Nephron progenitor cell (in vitro differentiated cells): Measurements from ENCODE around the gene TMEM244.
"Not testable (repeated sequence)": the region's sequence is repeated elsewhere in the genome, so short reads cannot be mapped to it uniquely, and the experiment has no call there.

Experiments
- DNase-seq: peaks from one replicate; pipeline ENCODE4 v3.0.0; 2021
- H3K27ac Mint-ChIP-seq: 2 replicates; pipeline ENCODE4 v1.8.0; 2021; ENCODE audit warnings: mild to moderate bottlenecking, moderate library complexity, mixed read lengths
- H3K27me3 Mint-ChIP-seq: 2 replicates; pipeline ENCODE4 v1.8.0; 2021; ENCODE audit warnings: mild to moderate bottlenecking, low read depth, mixed read lengths; ENCODE audit not compliant: poor library complexity
- H3K36me3 Mint-ChIP-seq: 2 replicates; pipeline ENCODE4 v1.8.0; 2021; ENCODE audit warnings: low read depth, mixed read lengths
- H3K4me1 Mint-ChIP-seq: 2 replicates; pipeline ENCODE4 v1.8.0; 2021; ENCODE audit warnings: mixed read lengths
- H3K4me3 Mint-ChIP-seq: 2 replicates; pipeline ENCODE4 v1.8.0; 2021; ENCODE audit warnings: mild to moderate bottlenecking, moderate library complexity, mixed read lengths
- H3K9me3 Mint-ChIP-seq: 2 replicates; pipeline ENCODE4 v1.8.0; 2021; ENCODE audit warnings: mild to moderate bottlenecking, moderate library complexity, mixed read lengths
- CTCF ChIP-seq: fragments of 200-600 bp; sonication (generic); IDR thresholded peaks from 2 replicates; pipeline ENCODE4 v1.5.0; 2021; ENCODE audit warnings: antibody characterized with exemption

Gene TMEM244

GRCh38 chr6:129842137-129842536, 19.0 kb downstream of the TMEM244 start:
- H3K4me1 Mint-ChIP-seq = no peaks in the 10 kb centered on the region
- H3K27me3 Mint-ChIP-seq = no peaks in the 10 kb centered on the region
- peaks cover 10% of the 10 kb centered on the region for H3K9me3 Mint-ChIP-seq
- no peaks in the 10 kb centered on the region for H3K36me3 Mint-ChIP-seq
- no peak for DNase-seq
- H3K4me3 Mint-ChIP-seq = no peak overlapping the region
- no peak overlapping the region for H3K27ac Mint-ChIP-seq
- TF ChIP-seq CTCF = no peak

DNA sequence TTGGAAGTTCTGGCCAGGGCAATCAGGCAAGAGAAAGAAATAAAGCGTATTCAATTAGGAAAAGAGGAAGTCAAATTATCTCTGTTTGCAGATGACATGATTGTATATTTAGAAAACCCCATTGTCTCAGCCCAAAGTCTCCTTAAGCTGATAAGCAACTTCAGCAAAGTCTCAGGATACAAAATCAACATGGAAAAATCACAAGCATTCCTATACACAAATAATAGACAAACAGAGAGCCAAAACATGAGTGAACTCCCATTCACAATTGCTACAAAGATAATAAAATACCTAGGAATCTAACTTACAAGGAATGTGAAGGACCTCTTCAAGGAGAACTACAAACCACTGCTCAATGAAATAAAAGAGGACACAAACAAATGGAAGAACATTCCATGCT, 21.6 kb downstream of the TMEM244 start:
- not testable (repeated sequence) for H3K4me1 Mint-ChIP-seq, H3K4me3 Mint-ChIP-seq, DNase-seq, H3K36me3 Mint-ChIP-seq, H3K27me3 Mint-ChIP-seq, H3K27ac Mint-ChIP-seq
- H3K9me3 Mint-ChIP-seq = peaks cover 15% of the 10 kb centered on the region

DNA sequence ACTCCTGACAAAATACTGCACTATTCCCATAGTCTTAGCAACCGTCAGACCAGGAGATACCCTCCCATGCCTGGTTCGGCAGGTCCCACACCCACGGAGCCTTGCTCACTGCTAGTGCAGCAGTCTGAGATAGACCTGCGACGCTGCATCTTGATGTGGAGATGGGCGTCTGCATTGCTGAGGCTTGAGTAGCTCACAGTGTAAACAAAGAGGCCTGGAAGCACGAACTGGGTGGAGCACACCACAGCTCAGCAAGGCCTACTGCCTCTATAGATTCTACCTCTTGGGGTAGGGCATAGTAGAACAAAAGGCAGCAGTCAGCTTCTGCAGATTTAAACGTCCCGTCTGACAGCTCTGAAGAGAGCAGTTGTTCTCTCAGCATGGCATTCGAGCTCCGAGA, 25.4 kb downstream of the TMEM244 start:
- Mint-ChIP-seq H3K27me3 (no peaks in the 10 kb centered on the region), H3K4me1 (no peaks in the 10 kb centered on the region), H3K27ac (no peak overlapping the region), H3K9me3 (peaks cover 15% of the 10 kb centered on the region), H3K36me3 (no peaks in the 10 kb centered on the region), H3K4me3 (no peak overlapping the region)
- TF ChIP-seq CTCF = no peak
- DNase-seq = no peak

DNA sequence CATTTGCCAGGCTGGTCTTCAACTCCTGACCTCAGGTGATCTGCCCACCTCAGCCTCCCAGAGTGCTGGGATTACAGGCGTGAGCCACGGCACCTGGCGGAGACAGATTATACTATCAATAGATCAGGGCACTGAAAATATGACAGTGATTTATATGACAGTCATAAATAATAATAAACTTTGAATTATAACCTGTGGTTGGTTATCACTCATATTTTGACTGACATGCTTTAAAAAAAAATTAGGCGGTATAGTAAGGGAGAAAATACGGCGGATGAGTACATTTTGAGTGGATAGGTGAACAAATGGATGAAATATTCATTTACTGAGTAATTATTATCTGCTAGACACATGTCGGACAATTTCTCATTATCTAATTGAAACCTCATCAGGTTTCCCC, 28.8 kb downstream of the TMEM244 start:
- Mint-ChIP-seq H3K4me3 (no peak overlapping the region), H3K27me3 (no peaks in the 10 kb centered on the region), H3K4me1 (no peaks in the 10 kb centered on the region), H3K9me3 (peaks cover 5% of the 10 kb centered on the region), H3K36me3 (no peaks in the 10 kb centered on the region), H3K27ac (no peak overlapping the region)
- no peak for DNase-seq
- no peak for TF ChIP-seq CTCF

DNA sequence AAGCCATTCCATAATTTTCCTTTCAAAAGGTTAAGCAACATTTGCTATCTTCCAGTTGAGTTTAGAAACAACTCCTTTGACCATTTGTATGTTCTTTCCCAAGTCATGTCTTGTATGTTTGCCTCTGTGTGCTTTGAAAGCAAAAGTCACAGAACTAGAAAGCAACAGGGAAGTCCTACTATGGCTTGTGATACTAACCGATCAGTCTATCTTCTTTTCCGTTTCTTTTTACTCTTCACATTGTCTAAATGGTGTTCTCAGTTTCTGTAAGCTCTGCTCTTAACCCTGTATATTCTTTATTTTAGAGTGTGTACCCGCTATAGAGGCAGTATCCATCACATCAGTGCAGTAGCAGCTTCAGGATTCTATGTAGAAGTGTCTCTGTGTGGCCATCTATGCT, 32.9 kb downstream of the TMEM244 start:
- Mint-ChIP-seq H3K27ac (no peak overlapping the region), H3K36me3 (no peaks in the 10 kb centered on the region), H3K9me3 (no peaks in the 10 kb centered on the region), H3K4me1 (no peaks in the 10 kb centered on the region), H3K4me3 (no peak overlapping the region), H3K27me3 (no peaks in the 10 kb centered on the region)
- no peak for DNase-seq
- no peak for TF ChIP-seq CTCF

GRCh38 chr6:129818251-129818650, 42.9 kb downstream of the TMEM244 start:
- TF ChIP-seq CTCF = no peak
- Mint-ChIP-seq H3K9me3 (no peaks in the 10 kb centered on the region), H3K27ac (no peak overlapping the region), H3K4me1 (no peaks in the 10 kb centered on the region), H3K27me3 (peaks cover 4% of the 10 kb centered on the region), H3K36me3 (no peaks in the 10 kb centered on the region), H3K4me3 (no peak overlapping the region)
- DNase-seq = no peak
